A673 (cell line): ENCODE measurements around the gene XIRP2. TPM values are rescaled to one million over a fixed set of nuclear protein-coding genes. Genes with fewer than 3 reads are reported as not detected.

Source experiments
- BruUV-seq: library from RNA; stranded (reverse); fragments of 400-500 nt; replicated peaks from 2 replicates; lab custom pipeline; 2021; lab: Mats Ljungman, UMichigan
- CTCF ChIA-PET: fragments of 300-600 bp; sonication (Branson Sonifier 250); formaldehyde crosslinking; loops from one replicate; lab custom pipeline; 2022; ENCODE audit warnings: antibody characterized with exemption; lab: Charles Lee
- POLR2A ChIA-PET: fragments of 300-600 bp; sonication (Branson Sonifier 250); formaldehyde crosslinking; loops from one replicate; lab custom pipeline; 2022; ENCODE audit warnings: antibody characterized with exemption; ENCODE audit not compliant: low non-redundant PET; lab: Charles Lee
- DNase-seq: peaks from one replicate; pipeline ENCODE4 v3.0.0-alpha.2; 2015; ENCODE audit warnings: low spot score
- H3K27ac ChIP-seq: fragments of 200-600 bp; sonication (generic); 2 replicates; pipeline ENCODE4 v1.5.1; 2016; ENCODE audit warnings: mixed run types, low read depth, mild to moderate bottlenecking, mixed read lengths, antibody characterized with exemption, low read length; ENCODE audit not compliant: poor library complexity, severe bottlenecking
- H3K27me3 ChIP-seq: fragments of 200-600 bp; sonication (generic); replicated peaks from 2 replicates; pipeline ENCODE4 v1.6.1; 2017; ENCODE audit warnings: mixed run types, low read depth, mild to moderate bottlenecking, mixed read lengths, antibody characterized with exemption, low read length; ENCODE audit not compliant: insufficient read depth, poor library complexity
- H3K36me3 ChIP-seq: fragments of 200-600 bp; sonication (generic); 2 replicates; pipeline ENCODE4 v1.6.1; 2016; ENCODE audit warnings: mixed run types, mild to moderate bottlenecking, mixed read lengths, antibody characterized with exemption, low read length; ENCODE audit not compliant: insufficient read depth, poor library complexity, severe bottlenecking
- H3K4me1 ChIP-seq: fragments of 200-600 bp; sonication (generic); 2 replicates; pipeline ENCODE4 v1.6.1; 2017; ENCODE audit warnings: mixed run types, mild to moderate bottlenecking, mixed read lengths, antibody characterized with exemption, low read length; ENCODE audit not compliant: insufficient read depth, poor library complexity, severe bottlenecking
- H3K4me3 ChIP-seq: fragments of 200-600 bp; sonication (generic); 2 replicates; pipeline ENCODE4 v1.5.1; 2016; ENCODE audit warnings: low read depth, mixed run types, mild to moderate bottlenecking, mixed read lengths, low read length; ENCODE audit not compliant: poor library complexity, severe bottlenecking
- H3K9me3 ChIP-seq: fragments of 200-600 bp; sonication (generic); 2 replicates; pipeline ENCODE4 v1.6.1; 2016; ENCODE audit warnings: mixed run types, low read depth, mild to moderate bottlenecking, mixed read lengths, antibody characterized with exemption, low read length; ENCODE audit not compliant: poor library complexity, severe bottlenecking
- EZH2 ChIP-seq: fragments of 200-600 bp; sonication (generic); IDR thresholded peaks from 2 replicates; pipeline ENCODE4 v1.6.1; 2017; ENCODE audit warnings: borderline replicate concordance, low read depth, mild to moderate bottlenecking, mixed read lengths, antibody characterized with exemption, low read length; ENCODE audit not compliant: poor library complexity, severe bottlenecking
- intact Hi-C: fragments of 100-400 bp; cut with micrococcal nuclease; formaldehyde crosslinking; loops from one replicate; pipeline ENCODE4 v1.10.0; 2022; ENCODE audit not compliant: unreplicated experiment
- total RNA-seq: library from RNA; stranded (reverse); gene quantifications from 2 replicates; pipeline ENCODE4 v1.2.3, GENCODE V29; 2021
- TF ChIP-seq, protein P1 (sequence below): fragments of 300-800, 200-600 bp; sonication (generic); conservative IDR thresholded peaks from 2 replicates; pipeline ENCODE4 v1.5.1; 2017; ENCODE audit warnings: low read depth, mild to moderate bottlenecking, antibody characterized with exemption, low read length, moderate library complexity, mixed read lengths

Gene XIRP2
- total RNA-seq, 1 experiment from 2014 or later = 0.04 TPM

- Histone ChIP-seq H3K4me1 (no peaks in the 10 kb centered on the region), H3K27me3 (no peaks in the 10 kb centered on the region), H3K27ac (no peak overlapping the region), H3K36me3 (no peaks in the 10 kb centered on the region), H3K9me3 (no peaks in the 10 kb centered on the region), H3K4me3 (no peak overlapping the region)
- DNase-seq = no peak
- POLR2A ChIA-PET = no interaction called here
- no TSS peak for BruUV-seq
- intact Hi-C loops = no loop called here
- CTCF ChIA-PET = no interaction called here
- TF ChIP-seq, protein P1, sequence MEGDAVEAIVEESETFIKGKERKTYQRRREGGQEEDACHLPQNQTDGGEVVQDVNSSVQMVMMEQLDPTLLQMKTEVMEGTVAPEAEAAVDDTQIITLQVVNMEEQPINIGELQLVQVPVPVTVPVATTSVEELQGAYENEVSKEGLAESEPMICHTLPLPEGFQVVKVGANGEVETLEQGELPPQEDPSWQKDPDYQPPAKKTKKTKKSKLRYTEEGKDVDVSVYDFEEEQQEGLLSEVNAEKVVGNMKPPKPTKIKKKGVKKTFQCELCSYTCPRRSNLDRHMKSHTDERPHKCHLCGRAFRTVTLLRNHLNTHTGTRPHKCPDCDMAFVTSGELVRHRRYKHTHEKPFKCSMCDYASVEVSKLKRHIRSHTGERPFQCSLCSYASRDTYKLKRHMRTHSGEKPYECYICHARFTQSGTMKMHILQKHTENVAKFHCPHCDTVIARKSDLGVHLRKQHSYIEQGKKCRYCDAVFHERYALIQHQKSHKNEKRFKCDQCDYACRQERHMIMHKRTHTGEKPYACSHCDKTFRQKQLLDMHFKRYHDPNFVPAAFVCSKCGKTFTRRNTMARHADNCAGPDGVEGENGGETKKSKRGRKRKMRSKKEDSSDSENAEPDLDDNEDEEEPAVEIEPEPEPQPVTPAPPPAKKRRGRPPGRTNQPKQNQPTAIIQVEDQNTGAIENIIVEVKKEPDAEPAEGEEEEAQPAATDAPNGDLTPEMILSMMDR = no peak
- no peak for TF ChIP-seq EZH2
Measured at GRCh38 chr2:166891727-166892126, 3.4 kb downstream of the XIRP2 start.

DNA sequence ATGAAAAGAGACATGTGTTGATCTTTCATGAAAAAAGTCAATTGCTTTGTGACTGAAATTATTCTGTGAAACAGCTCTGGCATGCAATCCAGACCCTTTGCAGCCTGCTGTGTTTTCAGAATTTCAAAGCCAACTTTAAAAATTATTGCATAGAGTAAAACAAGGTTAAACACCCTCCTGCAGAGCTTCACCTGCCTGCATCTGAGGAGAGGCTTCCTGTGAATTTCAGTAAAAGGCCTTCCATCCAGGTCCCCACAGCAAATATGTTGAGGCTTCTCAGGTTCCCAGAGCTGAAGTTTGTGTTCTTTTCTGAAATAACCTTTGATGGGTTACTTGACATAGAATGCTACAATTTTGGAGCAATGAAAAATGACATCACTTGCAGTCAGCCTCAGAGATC is 4.1 kb downstream of the XIRP2 start:
- no peaks in the 10 kb centered on the region for H3K4me1 ChIP-seq
- no peak for DNase-seq
- no peak overlapping the region for H3K27ac ChIP-seq
- no peaks in the 10 kb centered on the region for H3K27me3 ChIP-seq
- no peak overlapping the region for H3K4me3 ChIP-seq
- intact Hi-C loops = no loop called here
- TF ChIP-seq EZH2 = no peak
- TF ChIP-seq, protein P1 = no peak
- H3K9me3 ChIP-seq = no peaks in the 10 kb centered on the region
- POLR2A ChIA-PET = no interaction called here
- CTCF ChIA-PET = no interaction called here
- no TSS peak for BruUV-seq
- no peaks in the 10 kb centered on the region for H3K36me3 ChIP-seq

- POLR2A ChIA-PET = no interaction called here
- CTCF ChIA-PET = no interaction called here
- TF ChIP-seq, protein P1 = no peak
Measured at GRCh38 chr2:166895243-166895642, 7.0 kb downstream of the XIRP2 start.

More at GRCh38 chr2:166895243-166895642, 7.0 kb downstream of the XIRP2 start:
- H3K36me3 ChIP-seq = no peaks in the 10 kb centered on the region
- BruUV-seq = no TSS peak
- intact Hi-C loops = no loop called here
- no peaks in the 10 kb centered on the region for H3K27me3 ChIP-seq
- no peak overlapping the region for H3K4me3 ChIP-seq
- H3K9me3 ChIP-seq = no peaks in the 10 kb centered on the region
- H3K4me1 ChIP-seq = no peaks in the 10 kb centered on the region
- H3K27ac ChIP-seq = no peak overlapping the region
- DNase-seq = no peak
